T-helper 2 cell treated with Interferon-gamma antibody and Interleukin-4, amounts not matched to agents 5 μg/mL and 100 μg/mL, for 36 hours (primary cell): ENCODE results near the gene GABPB2.
"Not testable (repeated sequence)": the region's sequence is repeated elsewhere in the genome, so short reads cannot be mapped to it uniquely, and the experiment has no call there.

ENCODE experiments used
- DNase-seq: peaks from one replicate; pipeline ENCODE4 v3.0.0; 2021; ENCODE audit warnings: low spot score
- H3K27ac Mint-ChIP-seq: one replicate; pipeline ENCODE4 v1.8.0; 2021; ENCODE audit warnings: mild to moderate bottlenecking, mixed read lengths
- H3K27me3 Mint-ChIP-seq: one replicate; pipeline ENCODE4 v1.8.0; 2021; ENCODE audit warnings: low read depth, mixed read lengths
- H3K36me3 Mint-ChIP-seq: one replicate; pipeline ENCODE4 v1.8.0; 2021; ENCODE audit warnings: low read depth, mixed read lengths
- H3K4me1 Mint-ChIP-seq: one replicate; pipeline ENCODE4 v1.8.0; 2021; ENCODE audit warnings: low read depth, mixed read lengths
- H3K4me3 Mint-ChIP-seq: one replicate; pipeline ENCODE4 v1.8.0; 2022; ENCODE audit warnings: mild to moderate bottlenecking, moderate library complexity, mixed read lengths
- H3K9me3 Mint-ChIP-seq: one replicate; pipeline ENCODE4 v1.8.0; 2021; ENCODE audit warnings: mixed read lengths

GABPB2 gene

DNA sequence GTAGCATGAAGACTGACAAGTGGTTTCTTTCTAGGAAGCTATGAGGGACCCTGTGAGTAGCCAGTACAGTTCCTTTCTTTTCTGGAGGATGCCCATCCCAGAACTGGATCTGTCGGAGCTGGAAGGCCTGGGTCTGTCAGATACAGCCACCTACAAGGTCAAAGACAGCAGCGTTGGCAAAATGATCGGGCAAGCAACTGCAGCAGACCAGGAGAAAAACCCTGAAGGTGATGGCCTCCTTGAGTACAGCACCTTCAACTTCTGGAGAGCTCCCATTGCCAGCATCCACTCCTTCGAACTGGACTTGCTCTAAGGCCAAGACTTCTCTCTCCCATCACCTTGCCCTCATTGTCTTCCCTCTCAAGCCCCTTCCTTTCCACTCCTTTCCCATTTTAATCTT, 3.4 kb upstream of the GABPB2 start:
- H3K9me3 Mint-ChIP-seq = no peaks in the 10 kb centered on the region
- peak overlapping the region; percentile 11 for H3K27ac Mint-ChIP-seq
- H3K4me3 Mint-ChIP-seq = no peak overlapping the region
- H3K27me3 Mint-ChIP-seq = no peaks in the 10 kb centered on the region
- H3K4me1 Mint-ChIP-seq = peaks cover 15% of the 10 kb centered on the region
- H3K36me3 Mint-ChIP-seq = peaks cover 12% of the 10 kb centered on the region
- DNase-seq = no peak

DNA sequence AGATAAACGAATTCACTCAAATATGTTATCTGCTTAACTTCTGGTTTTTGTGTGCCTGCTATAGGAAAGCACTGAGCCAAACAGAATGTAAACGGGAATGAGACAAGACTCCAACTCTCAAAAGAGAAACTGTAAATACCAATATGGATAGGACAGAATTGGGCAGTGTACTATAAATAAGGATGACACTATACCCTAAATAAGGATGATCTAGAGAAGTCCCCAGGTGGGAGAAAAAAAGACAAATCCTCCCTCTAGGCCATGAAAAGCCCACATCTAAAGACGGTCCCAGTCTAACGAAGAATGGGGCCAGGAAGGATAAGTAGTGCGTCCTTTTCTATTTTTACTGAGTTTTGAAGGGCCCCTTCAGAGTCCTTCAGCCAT, 1.5 kb upstream of the GABPB2 start:
- Mint-ChIP-seq H3K4me3 (peak overlapping the region; percentile 95), H3K4me1 (peaks cover 18% of the 10 kb centered on the region), H3K9me3 (no peaks in the 10 kb centered on the region), H3K27ac (peak overlapping the region; percentile 63), H3K36me3 (peaks cover 14% of the 10 kb centered on the region), H3K27me3 (no peaks in the 10 kb centered on the region)
- DNase-seq = no peak

DNA sequence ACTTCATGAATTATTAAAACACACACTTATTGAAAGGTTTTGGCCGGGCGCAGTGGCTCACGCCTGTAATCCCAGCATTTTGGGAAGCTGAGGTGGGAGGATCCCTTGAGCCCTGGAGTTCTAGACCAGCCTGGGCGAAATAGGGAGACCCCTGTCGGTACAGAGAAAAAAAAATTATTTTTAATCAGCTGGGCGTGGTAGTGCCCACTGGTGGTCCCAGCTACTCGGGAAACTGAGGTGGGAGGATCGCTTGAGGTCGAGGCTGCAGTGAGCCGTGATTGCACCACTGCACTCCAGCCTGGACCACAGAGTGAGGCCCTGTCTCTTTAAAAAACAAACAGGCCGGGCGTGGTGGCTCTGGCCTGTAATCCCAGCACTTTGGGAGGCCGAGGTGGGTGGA, 1.7 kb downstream of the GABPB2 start:
- Mint-ChIP-seq H3K36me3 (peaks cover 17% of the 10 kb centered on the region), H3K27ac (peak overlapping the region; percentile 100), H3K9me3 (no peaks in the 10 kb centered on the region), H3K4me3 (peak overlapping the region; percentile 95), H3K27me3 (no peaks in the 10 kb centered on the region), H3K4me1 (peaks cover 15% of the 10 kb centered on the region)
- DNase-seq = no peak

DNA sequence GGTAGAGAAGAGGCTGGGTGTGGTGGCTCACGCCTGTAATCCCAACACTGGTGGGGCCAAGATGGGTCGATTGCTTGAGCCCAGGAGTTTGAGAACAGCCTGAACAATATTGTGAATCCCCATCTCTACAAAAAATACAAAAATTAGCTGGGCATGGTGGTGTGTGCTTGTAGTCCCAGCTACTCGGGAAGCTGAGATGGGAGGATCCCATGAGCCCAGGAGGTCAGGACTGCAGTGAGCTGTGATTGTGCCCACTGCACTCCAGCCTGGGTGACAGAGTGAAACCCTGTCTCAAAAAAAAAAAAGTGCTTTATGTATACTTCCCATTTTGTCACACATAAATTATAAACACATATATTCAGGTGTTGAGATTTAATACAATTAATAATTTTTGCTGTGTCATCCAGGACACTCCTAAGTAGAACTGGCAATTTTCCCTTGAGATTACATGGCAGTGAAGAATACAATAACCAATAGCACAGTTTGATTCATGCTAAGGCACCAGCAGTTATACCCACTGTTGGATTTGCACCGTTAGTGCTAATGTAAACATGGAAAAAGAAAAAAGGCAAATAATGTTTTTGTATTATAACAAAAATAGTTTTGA, 15.5 kb downstream of the GABPB2 start:
- Mint-ChIP-seq H3K9me3 (no peaks in the 10 kb centered on the region), H3K27ac (no peak overlapping the region), H3K4me3 (no peak overlapping the region), H3K36me3 (no peaks in the 10 kb centered on the region), H3K27me3 (no peaks in the 10 kb centered on the region), H3K4me1 (no peaks in the 10 kb centered on the region)
- no peak for DNase-seq

DNA sequence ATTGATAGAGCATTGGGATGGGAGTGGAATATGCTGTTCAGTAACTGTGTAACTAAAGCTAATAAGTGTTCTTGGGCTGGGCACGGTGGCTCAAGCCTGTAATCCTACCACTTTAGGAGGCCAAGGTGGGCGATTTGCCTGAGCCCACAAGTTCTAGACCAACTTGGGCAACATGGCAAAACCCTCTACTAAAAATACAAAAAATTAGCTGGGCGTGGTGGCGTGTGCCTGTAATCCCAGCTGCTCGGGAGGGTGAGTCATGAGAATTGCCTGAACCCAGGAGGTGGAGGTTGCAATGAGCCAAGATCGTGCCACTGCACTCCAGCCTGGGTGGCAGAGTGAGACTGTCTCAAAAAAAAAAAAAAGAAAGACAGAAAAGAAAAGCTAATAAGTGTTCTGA, 26.9 kb downstream of the GABPB2 start:
- not testable (repeated sequence) for H3K27me3 Mint-ChIP-seq, H3K4me3 Mint-ChIP-seq, H3K27ac Mint-ChIP-seq, H3K9me3 Mint-ChIP-seq, H3K4me1 Mint-ChIP-seq, DNase-seq, H3K36me3 Mint-ChIP-seq

DNA sequence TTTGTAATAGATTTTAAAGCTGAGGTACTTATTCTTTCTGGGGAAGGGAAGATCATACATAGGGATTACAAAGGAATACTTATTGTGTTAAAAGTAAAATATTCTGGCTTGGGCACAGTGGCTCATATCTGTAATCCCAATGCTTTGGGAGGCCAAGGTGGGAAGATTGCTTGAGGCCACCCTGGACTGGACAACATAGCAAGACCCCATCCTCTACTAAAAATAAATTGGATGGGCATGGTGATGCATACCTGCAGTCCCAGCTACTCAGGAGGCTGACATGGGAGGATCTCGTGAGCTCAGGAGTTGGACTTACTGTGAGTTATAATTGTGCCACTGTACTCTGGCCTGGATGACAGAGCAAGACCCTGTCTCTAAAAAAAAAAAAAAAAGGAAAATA, 27.6 kb downstream of the GABPB2 start:
- Mint-ChIP-seq H3K9me3 (no peaks in the 10 kb centered on the region), H3K27me3 (no peaks in the 10 kb centered on the region), H3K4me1 (no peaks in the 10 kb centered on the region), H3K4me3 (no peak overlapping the region), H3K36me3 (peaks cover 8% of the 10 kb centered on the region), H3K27ac (no peak overlapping the region)
- no peak for DNase-seq

DNA sequence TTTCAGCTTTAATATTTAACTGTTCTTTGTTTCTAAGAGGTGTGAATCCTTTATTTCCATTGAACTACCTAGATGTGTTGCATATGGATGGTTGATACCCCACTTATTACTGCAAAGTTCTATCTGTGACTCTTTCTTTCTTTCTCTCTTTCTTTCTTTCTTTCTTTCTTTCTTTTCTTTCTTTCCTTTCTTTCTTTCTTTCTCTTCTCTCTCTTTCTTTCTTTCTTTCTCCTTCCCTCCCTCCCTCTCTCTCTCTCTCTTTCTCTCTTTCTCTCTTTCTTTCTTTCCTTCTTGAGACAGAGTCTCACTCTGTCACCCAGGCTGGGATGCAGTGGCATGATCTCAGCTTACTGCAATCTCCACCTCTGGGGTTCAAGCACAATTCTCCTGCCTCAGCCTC, 34.1 kb downstream of the GABPB2 start:
- Mint-ChIP-seq H3K27ac (no peak overlapping the region), H3K36me3 (peaks cover 17% of the 10 kb centered on the region), H3K4me1 (no peaks in the 10 kb centered on the region), H3K9me3 (no peaks in the 10 kb centered on the region), H3K4me3 (no peak overlapping the region), H3K27me3 (no peaks in the 10 kb centered on the region)
- no peak for DNase-seq

DNA sequence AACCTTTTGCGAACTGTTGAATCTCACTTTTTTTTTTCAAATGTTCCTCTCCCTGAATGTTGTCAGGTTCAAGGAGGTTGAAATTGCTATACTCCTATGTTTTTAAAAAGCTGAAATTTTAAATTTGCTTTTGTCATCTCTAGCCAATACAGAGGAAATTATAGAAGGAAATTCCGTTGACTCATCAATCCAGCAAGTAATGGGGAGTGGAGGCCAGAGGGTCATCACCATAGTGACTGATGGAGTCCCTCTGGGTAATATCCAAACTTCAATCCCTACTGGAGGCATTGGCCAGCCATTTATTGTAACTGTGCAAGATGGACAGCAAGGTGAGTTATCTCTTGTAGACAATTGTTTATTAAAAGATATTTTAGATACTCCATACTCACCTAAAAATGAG, 36.3 kb downstream of the GABPB2 start:
- peaks cover 18% of the 10 kb centered on the region for H3K36me3 Mint-ChIP-seq
- H3K9me3 Mint-ChIP-seq = no peaks in the 10 kb centered on the region
- no peak overlapping the region for H3K27ac Mint-ChIP-seq
- H3K27me3 Mint-ChIP-seq = no peaks in the 10 kb centered on the region
- no peak for DNase-seq
- H3K4me1 Mint-ChIP-seq = no peaks in the 10 kb centered on the region
- no peak overlapping the region for H3K4me3 Mint-ChIP-seq

DNA sequence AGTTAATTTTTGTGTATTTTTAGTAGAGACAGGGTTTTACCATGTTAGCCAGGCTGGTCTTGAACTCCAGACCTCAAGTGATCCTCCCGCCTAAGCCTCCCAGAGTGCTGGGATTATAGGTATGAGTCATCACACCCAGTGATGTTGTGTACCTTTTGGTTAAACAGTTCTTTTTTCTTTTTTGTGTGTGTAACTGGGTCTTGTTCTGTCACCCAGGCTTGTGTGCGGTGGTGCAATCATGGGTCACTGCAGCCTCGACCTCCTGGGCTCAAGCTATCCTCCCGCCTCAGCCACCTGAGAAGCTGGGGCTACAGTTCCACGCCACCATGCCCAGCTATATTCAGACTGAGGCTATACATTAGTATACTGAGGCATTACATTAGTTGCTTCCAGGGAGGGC, 37.8 kb downstream of the GABPB2 start:
- Mint-ChIP-seq H3K27me3 (no peaks in the 10 kb centered on the region), H3K4me3 (no peak overlapping the region), H3K27ac (no peak overlapping the region), H3K4me1 (no peaks in the 10 kb centered on the region), H3K36me3 (peaks cover 18% of the 10 kb centered on the region), H3K9me3 (no peaks in the 10 kb centered on the region)
- DNase-seq = no peak

DNA sequence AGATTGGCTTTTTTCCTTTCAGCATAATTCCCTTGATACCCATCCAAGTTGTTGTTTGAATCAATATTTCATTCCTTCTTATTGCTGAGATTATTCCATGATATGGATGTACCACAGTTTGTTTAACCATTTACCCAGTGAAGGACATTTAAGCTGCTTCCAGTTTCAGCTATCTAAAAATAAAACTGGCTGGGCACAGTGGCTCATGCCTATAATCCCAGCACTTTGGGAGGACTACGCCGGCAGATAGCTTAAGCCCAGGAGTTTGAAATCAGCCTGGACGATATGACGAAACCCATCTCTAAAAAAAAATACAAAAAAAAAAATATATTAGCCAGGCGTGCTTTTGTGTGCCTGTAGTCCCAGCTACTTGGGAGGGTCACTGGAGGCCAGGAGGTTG, 43.3 kb downstream of the GABPB2 start:
- no peak overlapping the region for H3K27ac Mint-ChIP-seq
- H3K36me3 Mint-ChIP-seq = peaks cover 3% of the 10 kb centered on the region
- H3K27me3 Mint-ChIP-seq = no peaks in the 10 kb centered on the region
- DNase-seq = no peak
- no peaks in the 10 kb centered on the region for H3K9me3 Mint-ChIP-seq
- no peaks in the 10 kb centered on the region for H3K4me1 Mint-ChIP-seq
- H3K4me3 Mint-ChIP-seq = no peak overlapping the region

DNA sequence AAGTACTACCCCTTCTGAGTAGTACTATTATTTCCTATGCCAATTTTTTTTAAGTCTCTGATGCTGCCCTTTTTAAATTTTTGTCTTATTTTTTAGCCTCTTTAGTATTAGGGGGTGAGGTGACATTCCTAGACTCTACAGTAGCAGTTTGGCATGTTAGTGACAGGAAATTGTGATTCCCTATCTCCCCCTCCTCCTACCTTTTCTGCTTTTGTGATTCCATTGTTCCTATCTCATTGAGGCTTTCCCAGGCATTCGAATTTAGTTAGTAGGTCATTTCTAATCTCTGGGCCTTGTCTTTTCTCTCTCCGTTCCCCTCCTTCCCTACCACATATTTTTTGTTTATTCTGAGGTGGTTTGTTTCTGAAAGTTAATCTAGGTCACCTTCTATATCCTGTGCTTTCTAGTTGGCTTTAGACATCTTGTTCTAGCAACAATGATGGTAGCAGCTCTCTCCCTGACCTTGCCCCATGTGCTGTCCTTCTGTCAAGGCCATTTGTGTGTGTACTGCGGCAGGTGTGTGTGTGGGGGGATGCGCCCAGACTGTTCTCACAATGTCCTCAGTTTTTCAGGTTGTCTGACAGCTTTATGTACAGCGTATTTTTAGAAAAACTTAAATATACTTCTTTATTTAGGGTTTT, 54.3 kb downstream of the GABPB2 start:
- Mint-ChIP-seq H3K36me3 (peaks cover 5% of the 10 kb centered on the region), H3K4me3 (no peak overlapping the region), H3K27me3 (no peaks in the 10 kb centered on the region), H3K27ac (no peak overlapping the region), H3K4me1 (no peaks in the 10 kb centered on the region), H3K9me3 (no peaks in the 10 kb centered on the region)
- no peak for DNase-seq

DNA sequence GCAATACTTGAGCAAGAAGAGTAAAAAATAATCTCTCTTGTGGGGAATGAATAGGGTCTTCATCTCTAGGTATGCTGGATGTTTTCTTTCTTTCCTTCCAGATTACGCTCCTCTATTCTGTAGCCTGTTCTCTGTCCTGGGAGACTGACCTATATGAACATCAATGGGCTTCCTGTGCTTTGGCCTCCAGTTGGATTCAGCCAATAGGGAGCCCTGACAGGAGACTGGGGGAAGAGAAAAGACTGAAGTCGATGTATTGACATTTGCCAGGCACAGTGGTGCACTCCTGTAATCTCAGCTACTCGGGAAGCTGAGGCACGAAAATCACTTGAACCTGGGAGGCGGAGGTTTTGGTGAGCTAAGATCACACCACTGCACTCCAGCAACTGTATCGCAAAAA, 58.2 kb downstream of the GABPB2 start:
- H3K27ac Mint-ChIP-seq = no peak overlapping the region
- peaks cover 3% of the 10 kb centered on the region for H3K36me3 Mint-ChIP-seq
- H3K27me3 Mint-ChIP-seq = no peaks in the 10 kb centered on the region
- H3K9me3 Mint-ChIP-seq = no peaks in the 10 kb centered on the region
- H3K4me3 Mint-ChIP-seq = no peak overlapping the region
- H3K4me1 Mint-ChIP-seq = peaks cover 10% of the 10 kb centered on the region
- no peak for DNase-seq

DNA sequence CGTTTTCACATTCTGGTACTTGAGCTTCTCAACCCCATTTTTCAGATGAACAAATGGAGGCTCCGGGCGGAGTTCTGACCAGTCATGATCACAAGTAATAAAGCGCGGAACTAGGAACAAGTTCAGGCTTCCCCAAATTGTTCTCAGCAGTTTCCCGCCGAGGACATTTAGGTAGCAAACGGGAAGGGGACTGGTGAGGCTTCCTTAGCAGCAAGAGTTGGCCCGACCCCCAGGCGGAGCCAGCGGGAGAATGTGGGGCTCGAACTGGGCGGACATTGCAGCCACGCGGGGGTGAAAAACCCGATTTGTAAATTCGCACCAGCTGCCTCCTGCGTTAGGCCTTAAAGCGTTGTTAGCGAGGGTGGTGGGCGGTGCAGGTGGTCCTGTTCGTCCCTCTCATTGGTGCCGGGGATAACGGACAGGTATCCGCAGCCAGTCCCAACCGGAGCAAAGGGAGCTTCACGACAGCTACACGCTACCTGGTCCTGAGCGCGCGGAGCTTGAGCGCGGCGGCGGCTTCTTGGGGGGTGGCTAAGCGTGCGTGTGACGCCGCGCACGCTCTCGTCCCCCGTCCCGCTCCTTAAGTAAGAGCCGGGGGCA, 60.5 kb downstream of the GABPB2 start:
- Mint-ChIP-seq H3K9me3 (no peaks in the 10 kb centered on the region), H3K4me3 (peak overlapping the region; percentile 66), H3K27ac (peak overlapping the region; percentile 52), H3K36me3 (peaks cover 3% of the 10 kb centered on the region), H3K27me3 (no peaks in the 10 kb centered on the region), H3K4me1 (peaks cover 10% of the 10 kb centered on the region)
- peak; percentile 70 for DNase-seq

DNA sequence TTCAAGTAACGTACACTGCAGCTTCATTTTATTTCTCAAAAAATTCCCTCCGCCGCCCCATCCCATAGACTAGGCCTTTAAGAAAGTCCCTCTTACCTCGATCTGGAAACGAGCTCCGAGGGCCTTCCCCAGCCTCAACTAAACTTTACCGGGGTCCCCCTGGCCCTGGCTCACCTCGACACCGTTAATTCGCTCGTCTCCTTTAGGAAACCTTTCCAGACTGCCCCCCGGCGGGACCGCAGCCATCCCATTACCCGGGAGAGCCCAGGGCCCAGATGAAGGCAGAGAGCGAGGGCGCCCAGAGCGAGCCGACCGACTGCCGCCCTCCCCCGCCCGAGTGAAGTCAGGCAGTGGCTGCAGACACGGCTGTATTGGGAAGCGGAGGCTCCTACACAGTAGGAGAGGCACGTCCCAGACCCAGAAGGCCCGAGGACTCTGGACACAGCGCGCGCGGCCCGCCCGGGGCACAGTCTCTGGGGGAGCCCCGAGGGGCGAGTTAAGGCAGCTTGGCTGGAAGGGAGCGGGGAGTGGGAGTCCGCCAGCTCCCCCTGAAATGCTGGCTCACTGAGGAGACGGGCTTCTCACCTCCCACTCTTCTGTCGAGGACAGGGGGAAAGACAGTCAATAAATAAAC, 61.3 kb downstream of the GABPB2 start:
- no peaks in the 10 kb centered on the region for H3K27me3 Mint-ChIP-seq
- peak overlapping the region; percentile 66 for H3K4me3 Mint-ChIP-seq
- no peak for DNase-seq
- H3K27ac Mint-ChIP-seq = peak overlapping the region; percentile 52
- peaks cover 10% of the 10 kb centered on the region for H3K4me1 Mint-ChIP-seq
- H3K36me3 Mint-ChIP-seq = peaks cover 2% of the 10 kb centered on the region
- no peaks in the 10 kb centered on the region for H3K9me3 Mint-ChIP-seq
